Spleen (tissue), 7 donors: ENCODE data around the gene ABHD8.

Source experiments
- CTCF ChIP-seq, 11 experiments: fragments of 200-600 bp in 7 of 11; fragments of 450-650 bp in 4 of 11; sonication (generic) in 4 of 11; IDR thresholded peaks in 8 of 11; conservative IDR thresholded peaks in 3 of 11; 1 replicate in 7 of 11; 2 replicates in 4 of 11; pipeline versions ENCODE4 v1.4.0 to v1.8.0; 2016 to 2021; ENCODE audit warnings: antibody characterized with exemption in 11 of 11, inconsistent platforms in 4 of 11, mild to moderate bottlenecking in 1 of 11
- POLR2A ChIP-seq, 3 donors: fragments of 450-650 bp; IDR thresholded peaks; one replicate each; pipeline ENCODE4 v1.5.1; 2017; ENCODE audit warnings: antibody characterized with exemption in 3 of 3, mild to moderate bottlenecking in 1 of 3
- POLR2AphosphoS5 ChIP-seq, 3 donors: sonication (generic); formaldehyde crosslinking; IDR thresholded peaks; one replicate each; pipeline ENCODE4 v1.5.1; 2017; ENCODE audit warnings: antibody characterized with exemption in 3 of 3
- donor health status: DM: no; HTN: no; CAD: no; lungs with moderate emphysema.
- donor health status: DM: no; HTN: no; CAD: no.
- donor health status: DM: no; HTN: no; CAD: no.

- TF ChIP-seq CTCF (IDR thresholded peaks at IDR 0.05 in 8 of 11, conservative IDR thresholded peaks at IDR 0.05 in 3 of 11) (no peak), POLR2A (IDR thresholded peaks at IDR 0.05) (no peak), POLR2AphosphoS5 (IDR thresholded peaks at IDR 0.05) (no peak)
Measured at GRCh38 chr19:17339088-17339741, 36.0 kb upstream of the ABHD8 start.
